Colonic mucosa (tissue), 4 donors: ENCODE data around the gene SLC25A12. TPM values are rescaled to one million over a fixed set of nuclear protein-coding genes. Genes with fewer than 3 reads are reported as not detected.

Source experiments
- DNase-seq: peaks from one replicate; pipeline ENCODE4 v3.0.0-alpha.2; 2020
- H3K27ac ChIP-seq: fragments of 200-600 bp; one replicate; pipeline ENCODE4 v1.8.0; 2021
- H3K27me3 ChIP-seq: fragments of 200-600 bp; one replicate; pipeline ENCODE4 v1.8.0; 2021
- H3K36me3 ChIP-seq: fragments of 200-600 bp; one replicate; pipeline ENCODE4 v1.8.0; 2021
- H3K4me1 ChIP-seq: fragments of 200-600 bp; one replicate; pipeline ENCODE4 v1.8.0; 2021; ENCODE audit warnings: mild to moderate bottlenecking
- H3K4me3 ChIP-seq: fragments of 200-600 bp; one replicate; pipeline ENCODE4 v1.8.0; 2021
- H3K9ac ChIP-seq, 2 donors: one replicate each; pipeline ENCODE4 v1.7.0; 2013; ENCODE audit warnings: control low read depth in 2 of 2, low read depth in 2 of 2, low read length in 2 of 2
- H3K9me3 ChIP-seq: fragments of 200-600 bp; one replicate; pipeline ENCODE4 v1.8.0; 2021
- CTCF ChIP-seq: fragments of 200-600 bp; IDR thresholded peaks from one replicate; pipeline ENCODE4 v1.8.0; 2022; ENCODE audit warnings: antibody characterized with exemption, mild to moderate bottlenecking
- intact Hi-C: fragments of 100-400 bp; cut with DNase I; formaldehyde crosslinking; loops from one replicate; pipeline ENCODE4 v1.14.1; 2022
- total RNA-seq, 2 donors: library from RNA; stranded (reverse); fragmentation: NEBNext Ultra II Directional in 1 of 2; extraction: Animal tissue kit (Norgen Biotek cat#: 25700) in 1 of 2; gene quantifications; one replicate each; pipeline ENCODE4 v1.2.1, GENCODE V29; 2021
- donor health status: healthy.
- donor health status: DM: no; HTN: no; CAD: no.
- donor health status: DM: no; HTN: no; CAD: no.

The SLC25A12 gene
- total RNA-seq, result 10 to 100 TPM; 12.3 to 17.9 TPM

- Histone ChIP-seq H3K9me3 (no peaks in the 10 kb centered on the region), H3K4me3 (peak within 1 kb of the TSS; percentile 69), H3K36me3 (no peaks in the 10 kb centered on the region), H3K27ac (peak within 1 kb of the TSS; percentile 58), H3K9ac (peak within 1 kb of the TSS; percentile 83 to 85), H3K27me3 (no peaks in the 10 kb centered on the region), H3K4me1 (no peaks in the 10 kb centered on the region)
- DNase-seq, result peak; percentile 85
- no peak for TF ChIP-seq CTCF
- intact Hi-C loops, result no loop called here
Observed at GRCh38 chr2:171893824-171894611, at the start of gene SLC25A12. SLC25A12 (minus strand) TSS chr2:171894244; CDS start chr2:171894214, 30 bp downstream.

- no peak for DNase-seq
- H3K9ac ChIP-seq, result no peak overlapping the region
- no peaks in the 10 kb centered on the region for H3K36me3 ChIP-seq
- H3K27ac ChIP-seq, result no peak overlapping the region
- TF ChIP-seq CTCF, result no peak
- intact Hi-C loops, result no loop called here
- no peaks in the 10 kb centered on the region for H3K27me3 ChIP-seq
- H3K9me3 ChIP-seq, result no peaks in the 10 kb centered on the region
- no peaks in the 10 kb centered on the region for H3K4me1 ChIP-seq
- H3K4me3 ChIP-seq, result no peak overlapping the region
Observed at GRCh38 chr2:171941316-171941699, 47.3 kb upstream of the SLC25A12 start.

- no peak for DNase-seq
- intact Hi-C loops, result no loop called here
- no peaks in the 10 kb centered on the region for H3K27me3 ChIP-seq
- H3K9ac ChIP-seq, result no peak overlapping the region
- H3K4me3 ChIP-seq, result no peak overlapping the region
- TF ChIP-seq CTCF, result no peak
- H3K36me3 ChIP-seq, result no peaks in the 10 kb centered on the region
- no peak overlapping the region for H3K27ac ChIP-seq
- no peaks in the 10 kb centered on the region for H3K9me3 ChIP-seq
- H3K4me1 ChIP-seq, result no peaks in the 10 kb centered on the region
Observed at GRCh38 chr2:171939743-171940071, 45.7 kb upstream of the SLC25A12 start.

GRCh38 chr2:171939058-171939742 is 45.2 kb upstream of the SLC25A12 start:
- Histone ChIP-seq H3K36me3 (no peaks in the 10 kb centered on the region), H3K27ac (no peak overlapping the region), H3K9ac (no peak overlapping the region), H3K27me3 (no peaks in the 10 kb centered on the region), H3K4me3 (no peak overlapping the region), H3K4me1 (no peaks in the 10 kb centered on the region), H3K9me3 (no peaks in the 10 kb centered on the region)
- no peak for DNase-seq
- no peak for TF ChIP-seq CTCF
- intact Hi-C loops, result no loop called here

GRCh38 chr2:171930385-171930784 is 36.3 kb upstream of the SLC25A12 start:
- Histone ChIP-seq H3K27me3 (no peaks in the 10 kb centered on the region), H3K9ac (no peak overlapping the region), H3K27ac (no peak overlapping the region), H3K4me1 (no peaks in the 10 kb centered on the region), H3K36me3 (no peaks in the 10 kb centered on the region), H3K4me3 (no peak overlapping the region), H3K9me3 (no peaks in the 10 kb centered on the region)
- no peak for TF ChIP-seq CTCF
- no peak for DNase-seq
- intact Hi-C loops, result no loop called here
